WTC11 (cell line): Measurements from ENCODE around the gene PTPN11. TPM values are rescaled to one million over a fixed set of nuclear protein-coding genes. Genes with fewer than 3 reads are reported as not detected.
"Not testable (repeated sequence)": the region's sequence is repeated elsewhere in the genome, so short reads cannot be mapped to it uniquely, and the experiment has no call there.

Experiments
- ATAC-seq: fragments of 200-7000 bp; cut with Tn5 transposase; 2 replicates; pipeline ENCODE4 v1.10.0; 2021; ENCODE audit warnings: mild to moderate bottlenecking, moderate library complexity
- CTCF ChIA-PET: fragments of 300-600 bp; sonication (Branson Sonifier 250); formaldehyde crosslinking; loops from one replicate; lab custom pipeline; 2021; ENCODE audit warnings: antibody characterized with exemption; lab: Charles Lee
- POLR2A ChIA-PET: fragments of 350-600 bp; sonication (Branson Sonifier 250); formaldehyde crosslinking; loops from one replicate; lab custom pipeline; 2021; ENCODE audit warnings: antibody characterized with exemption; lab: Charles Lee
- DNase-seq: peaks from one replicate; pipeline ENCODE4 v3.0.0; 2021; ENCODE audit warnings: low spot score
- H3K27ac Mint-ChIP-seq: 2 replicates; pipeline ENCODE4 v1.8.0; 2021; ENCODE audit warnings: mixed read lengths
- H3K27me3 Mint-ChIP-seq: 2 replicates; pipeline ENCODE4 v1.8.0; 2021; ENCODE audit warnings: low read depth, mild to moderate bottlenecking, moderate library complexity, mixed read lengths
- H3K36me3 Mint-ChIP-seq: 2 replicates; pipeline ENCODE4 v1.8.0; 2021; ENCODE audit warnings: mixed read lengths
- H3K4me1 Mint-ChIP-seq: 2 replicates; pipeline ENCODE4 v1.8.0; 2022; ENCODE audit warnings: mixed read lengths
- H3K4me3 Mint-ChIP-seq: 2 replicates; pipeline ENCODE4 v1.8.0; 2021; ENCODE audit warnings: mild to moderate bottlenecking, moderate library complexity, mixed read lengths
- H3K9me3 Mint-ChIP-seq: 2 replicates; pipeline ENCODE4 v1.8.0; 2021; ENCODE audit warnings: mixed read lengths
- ELF4 ChIP-seq: sonication (generic); formaldehyde crosslinking; IDR thresholded peaks from 2 replicates; pipeline ENCODE4 v1.8.1; 2022; ENCODE audit warnings: low read depth, mild to moderate bottlenecking, moderate library complexity, missing genetic modification reagents
- HMGA2 ChIP-seq: fragments of 250-450 bp; sonication (Bioruptor Pico); IDR thresholded peaks from 2 replicates; pipeline ENCODE4 v1.4.0; 2021; ENCODE audit warnings: mild to moderate bottlenecking, moderate library complexity
- OVOL2 ChIP-seq: fragments of 250-450 bp; sonication (Bioruptor Pico); IDR thresholded peaks from 2 replicates; pipeline ENCODE4 v1.9.0; 2021; ENCODE audit warnings: mild to moderate bottlenecking, borderline replicate concordance
- TEAD4 ChIP-seq: sonication (generic); formaldehyde crosslinking; IDR thresholded peaks from 2 replicates; pipeline ENCODE4 v1.8.0; 2022; ENCODE audit warnings: mild to moderate bottlenecking, missing genetic modification reagents
- ZNF416 ChIP-seq: fragments of 250-450 bp; sonication (Bioruptor Pico); IDR thresholded peaks from 2 replicates; pipeline ENCODE4 v1.9.0; 2021; ENCODE audit warnings: mild to moderate bottlenecking, inconsistent platforms
- total RNA-seq: library from RNA; stranded (reverse); gene quantifications from 3 replicates; pipeline ENCODE4 v1.2.3, GENCODE V29; 2021
- TF ChIP-seq, protein P1 (sequence below): sonication (generic); formaldehyde crosslinking; IDR thresholded peaks from 2 replicates; pipeline ENCODE4 v1.8.1; 2023; ENCODE audit warnings: mild to moderate bottlenecking, missing genetic modification reagents, moderate library complexity
- TF ChIP-seq, protein P2 (sequence below): sonication (generic); formaldehyde crosslinking; IDR thresholded peaks from 2 replicates; pipeline ENCODE4 v1.8.0; 2022; ENCODE audit warnings: missing genetic modification reagents
- TF ChIP-seq, protein P3 (sequence below): sonication (generic); formaldehyde crosslinking; IDR thresholded peaks from 2 replicates; pipeline ENCODE4 v1.8.1; 2022; ENCODE audit warnings: missing genetic modification reagents, borderline replicate concordance
- TF ChIP-seq, protein P4 (sequence below): fragments of 250-450 bp; sonication (Bioruptor Pico); IDR thresholded peaks from 2 replicates; pipeline ENCODE4 v1.8.0; 2021; ENCODE audit warnings: mild to moderate bottlenecking
- TF ChIP-seq, protein P5 (sequence below): fragments of 250-450 bp; sonication (Bioruptor Pico); conservative IDR thresholded peaks from 2 replicates; pipeline ENCODE4 v1.9.0; 2021; ENCODE audit warnings: mild to moderate bottlenecking
- TF ChIP-seq, protein P6 (sequence below): sonication (generic); formaldehyde crosslinking; conservative IDR thresholded peaks from 2 replicates; pipeline ENCODE4 v1.8.1; 2022; ENCODE audit warnings: mild to moderate bottlenecking, missing genetic modification reagents
- TF ChIP-seq, protein P7 (sequence below): sonication (generic); formaldehyde crosslinking; IDR thresholded peaks from 2 replicates; pipeline ENCODE4 v1.8.0; 2022; ENCODE audit warnings: mild to moderate bottlenecking, missing genetic modification reagents

Gene PTPN11
- total RNA-seq, 1 experiment from 2014 or later, result 112 TPM

DNA sequence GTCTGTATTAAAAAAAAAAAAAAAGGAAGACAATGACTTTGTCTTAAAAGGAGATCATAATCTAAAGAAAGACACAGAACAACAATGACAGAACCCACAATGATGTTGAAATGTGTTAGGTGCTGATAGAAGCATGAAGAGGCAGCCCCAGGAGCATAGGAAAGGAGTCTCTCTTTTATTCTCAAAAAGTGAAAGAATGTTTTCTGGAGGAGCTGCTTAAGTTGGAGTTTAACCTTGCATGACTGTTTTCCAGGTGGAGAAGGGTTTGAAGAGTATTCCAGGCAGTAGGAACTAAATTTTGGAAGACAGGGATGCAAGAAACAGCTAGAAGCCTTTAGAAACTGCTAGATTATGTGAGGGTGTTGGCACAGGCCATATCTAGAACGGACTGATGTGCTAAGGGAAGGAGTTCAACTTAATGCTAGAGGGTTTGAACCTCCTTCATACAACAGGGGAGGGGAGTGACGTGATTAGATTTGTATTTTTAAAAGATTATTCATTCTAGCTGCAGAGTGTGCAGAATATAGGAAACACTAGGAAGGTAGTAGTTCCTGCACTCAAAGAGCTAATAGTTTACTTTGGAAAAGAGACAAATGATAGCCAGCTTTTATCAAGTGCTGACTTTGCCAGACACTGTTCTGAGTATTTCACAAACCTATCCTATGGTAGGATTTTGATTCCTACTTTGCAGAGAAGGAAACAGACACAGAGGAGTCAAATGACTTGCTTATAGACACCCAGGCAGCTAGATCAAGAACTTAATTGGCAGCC is 4.7 kb upstream of the PTPN11 start:
- ATAC-seq, result no peak
- H3K36me3 Mint-ChIP-seq, result peaks cover 3% of the 10 kb centered on the region; the same call in 1 of the 2 replicates
- ChIA-PET POLR2A (interaction anchor here (1.0 kb wide), 1 partner anchor 401 kb away, joined by 4 read pairs; the partner anchor contains the start of genes ERP29 and TMEM116), CTCF (interaction anchor here (1.1 kb wide), 1 partner anchor 216 kb away, joined by 5 read pairs; no protein-coding TSS in a partner anchor)
- H3K4me1 Mint-ChIP-seq, result no peaks in the 10 kb centered on the region
- TF ChIP-seq ZNF416 (CRISPR knock-in tag) (no peak), ELF4 (CRISPR knock-in tag) (no peak), TEAD4 (CRISPR knock-in tag) (no peak), HMGA2 (no peak), OVOL2 (no peak)
- TF ChIP-seq, protein P1, sequence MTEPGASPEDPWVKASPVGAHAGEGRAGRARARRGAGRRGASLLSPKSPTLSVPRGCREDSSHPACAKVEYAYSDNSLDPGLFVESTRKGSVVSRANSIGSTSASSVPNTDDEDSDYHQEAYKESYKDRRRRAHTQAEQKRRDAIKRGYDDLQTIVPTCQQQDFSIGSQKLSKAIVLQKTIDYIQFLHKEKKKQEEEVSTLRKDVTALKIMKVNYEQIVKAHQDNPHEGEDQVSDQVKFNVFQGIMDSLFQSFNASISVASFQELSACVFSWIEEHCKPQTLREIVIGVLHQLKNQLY, result no peak
- TF ChIP-seq, protein P2, sequence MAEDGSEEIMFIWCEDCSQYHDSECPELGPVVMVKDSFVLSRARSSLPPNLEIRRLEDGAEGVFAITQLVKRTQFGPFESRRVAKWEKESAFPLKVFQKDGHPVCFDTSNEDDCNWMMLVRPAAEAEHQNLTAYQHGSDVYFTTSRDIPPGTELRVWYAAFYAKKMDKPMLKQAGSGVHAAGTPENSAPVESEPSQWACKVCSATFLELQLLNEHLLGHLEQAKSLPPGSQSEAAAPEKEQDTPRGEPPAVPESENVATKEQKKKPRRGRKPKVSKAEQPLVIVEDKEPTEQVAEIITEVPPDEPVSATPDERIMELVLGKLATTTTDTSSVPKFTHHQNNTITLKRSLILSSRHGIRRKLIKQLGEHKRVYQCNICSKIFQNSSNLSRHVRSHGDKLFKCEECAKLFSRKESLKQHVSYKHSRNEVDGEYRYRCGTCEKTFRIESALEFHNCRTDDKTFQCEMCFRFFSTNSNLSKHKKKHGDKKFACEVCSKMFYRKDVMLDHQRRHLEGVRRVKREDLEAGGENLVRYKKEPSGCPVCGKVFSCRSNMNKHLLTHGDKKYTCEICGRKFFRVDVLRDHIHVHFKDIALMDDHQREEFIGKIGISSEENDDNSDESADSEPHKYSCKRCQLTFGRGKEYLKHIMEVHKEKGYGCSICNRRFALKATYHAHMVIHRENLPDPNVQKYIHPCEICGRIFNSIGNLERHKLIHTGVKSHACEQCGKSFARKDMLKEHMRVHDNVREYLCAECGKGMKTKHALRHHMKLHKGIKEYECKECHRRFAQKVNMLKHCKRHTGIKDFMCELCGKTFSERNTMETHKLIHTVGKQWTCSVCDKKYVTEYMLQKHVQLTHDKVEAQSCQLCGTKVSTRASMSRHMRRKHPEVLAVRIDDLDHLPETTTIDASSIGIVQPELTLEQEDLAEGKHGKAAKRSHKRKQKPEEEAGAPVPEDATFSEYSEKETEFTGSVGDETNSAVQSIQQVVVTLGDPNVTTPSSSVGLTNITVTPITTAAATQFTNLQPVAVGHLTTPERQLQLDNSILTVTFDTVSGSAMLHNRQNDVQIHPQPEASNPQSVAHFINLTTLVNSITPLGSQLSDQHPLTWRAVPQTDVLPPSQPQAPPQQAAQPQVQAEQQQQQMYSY, result no peak
- TF ChIP-seq, protein P3, sequence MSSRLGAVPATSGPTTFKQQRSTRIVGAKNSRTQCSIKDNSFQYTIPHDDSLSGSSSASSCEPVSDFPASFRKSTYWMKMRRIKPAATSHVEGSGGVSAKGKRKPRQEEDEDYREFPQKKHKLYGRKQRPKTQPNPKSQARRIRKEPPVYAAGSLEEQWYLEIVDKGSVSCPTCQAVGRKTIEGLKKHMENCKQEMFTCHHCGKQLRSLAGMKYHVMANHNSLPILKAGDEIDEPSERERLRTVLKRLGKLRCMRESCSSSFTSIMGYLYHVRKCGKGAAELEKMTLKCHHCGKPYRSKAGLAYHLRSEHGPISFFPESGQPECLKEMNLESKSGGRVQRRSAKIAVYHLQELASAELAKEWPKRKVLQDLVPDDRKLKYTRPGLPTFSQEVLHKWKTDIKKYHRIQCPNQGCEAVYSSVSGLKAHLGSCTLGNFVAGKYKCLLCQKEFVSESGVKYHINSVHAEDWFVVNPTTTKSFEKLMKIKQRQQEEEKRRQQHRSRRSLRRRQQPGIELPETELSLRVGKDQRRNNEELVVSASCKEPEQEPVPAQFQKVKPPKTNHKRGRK (CRISPR knock-in tag), result no peak
- TF ChIP-seq, protein P4, sequence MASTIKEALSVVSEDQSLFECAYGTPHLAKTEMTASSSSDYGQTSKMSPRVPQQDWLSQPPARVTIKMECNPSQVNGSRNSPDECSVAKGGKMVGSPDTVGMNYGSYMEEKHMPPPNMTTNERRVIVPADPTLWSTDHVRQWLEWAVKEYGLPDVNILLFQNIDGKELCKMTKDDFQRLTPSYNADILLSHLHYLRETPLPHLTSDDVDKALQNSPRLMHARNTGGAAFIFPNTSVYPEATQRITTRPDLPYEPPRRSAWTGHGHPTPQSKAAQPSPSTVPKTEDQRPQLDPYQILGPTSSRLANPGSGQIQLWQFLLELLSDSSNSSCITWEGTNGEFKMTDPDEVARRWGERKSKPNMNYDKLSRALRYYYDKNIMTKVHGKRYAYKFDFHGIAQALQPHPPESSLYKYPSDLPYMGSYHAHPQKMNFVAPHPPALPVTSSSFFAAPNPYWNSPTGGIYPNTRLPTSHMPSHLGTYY (CRISPR knock-in tag), result no peak
- TF ChIP-seq, protein P5, sequence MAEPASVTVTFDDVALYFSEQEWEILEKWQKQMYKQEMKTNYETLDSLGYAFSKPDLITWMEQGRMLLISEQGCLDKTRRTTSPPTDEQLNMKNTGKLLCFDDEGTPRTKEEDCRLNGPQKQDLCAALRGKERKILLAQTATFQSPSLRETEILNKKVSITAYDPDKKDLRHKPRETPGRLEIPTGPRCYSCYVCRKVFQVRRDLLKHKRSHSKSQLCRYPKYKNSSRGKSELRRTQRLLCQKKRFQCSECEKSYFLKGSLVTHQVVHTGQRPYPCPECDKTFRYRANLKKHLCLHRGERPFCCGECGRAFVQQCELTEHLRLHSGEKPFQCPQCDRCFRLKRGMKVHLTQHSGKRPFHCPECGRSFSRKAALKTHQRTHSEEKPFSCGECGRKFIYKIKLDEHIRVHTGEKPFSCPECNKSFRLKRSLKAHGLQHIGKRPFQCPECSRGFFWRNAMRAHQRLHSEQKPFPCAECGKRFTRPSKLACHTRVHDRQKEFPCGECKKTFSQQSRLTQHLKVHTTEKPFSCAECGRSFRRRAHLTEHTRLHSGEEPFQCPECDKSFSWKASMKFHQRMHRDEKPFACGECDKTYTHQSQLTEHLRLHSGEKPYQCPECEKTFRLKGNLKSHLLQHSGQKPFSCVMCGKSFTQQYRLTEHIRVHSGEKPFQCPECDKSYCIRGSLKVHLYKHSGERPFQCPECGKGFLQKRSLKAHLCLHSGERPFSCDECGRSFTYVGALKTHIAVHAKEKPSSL (CRISPR knock-in tag), result no peak
- TF ChIP-seq, protein P6, sequence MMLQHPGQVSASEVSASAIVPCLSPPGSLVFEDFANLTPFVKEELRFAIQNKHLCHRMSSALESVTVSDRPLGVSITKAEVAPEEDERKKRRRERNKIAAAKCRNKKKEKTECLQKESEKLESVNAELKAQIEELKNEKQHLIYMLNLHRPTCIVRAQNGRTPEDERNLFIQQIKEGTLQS (CRISPR knock-in tag), result no peak
- TF ChIP-seq, protein P7, sequence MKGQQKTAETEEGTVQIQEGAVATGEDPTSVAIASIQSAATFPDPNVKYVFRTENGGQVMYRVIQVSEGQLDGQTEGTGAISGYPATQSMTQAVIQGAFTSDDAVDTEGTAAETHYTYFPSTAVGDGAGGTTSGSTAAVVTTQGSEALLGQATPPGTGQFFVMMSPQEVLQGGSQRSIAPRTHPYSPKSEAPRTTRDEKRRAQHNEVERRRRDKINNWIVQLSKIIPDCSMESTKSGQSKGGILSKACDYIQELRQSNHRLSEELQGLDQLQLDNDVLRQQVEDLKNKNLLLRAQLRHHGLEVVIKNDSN (CRISPR knock-in tag), result no peak
- TF ChIP-seq, all 79 proteins: peak for 0
- no peaks in the 10 kb centered on the region for H3K9me3 Mint-ChIP-seq
- H3K27me3 Mint-ChIP-seq, result peaks cover 6% of the 10 kb centered on the region
- no peak for DNase-seq
- H3K27ac Mint-ChIP-seq, result no peak overlapping the region
- H3K4me3 Mint-ChIP-seq, result no peak overlapping the region

DNA sequence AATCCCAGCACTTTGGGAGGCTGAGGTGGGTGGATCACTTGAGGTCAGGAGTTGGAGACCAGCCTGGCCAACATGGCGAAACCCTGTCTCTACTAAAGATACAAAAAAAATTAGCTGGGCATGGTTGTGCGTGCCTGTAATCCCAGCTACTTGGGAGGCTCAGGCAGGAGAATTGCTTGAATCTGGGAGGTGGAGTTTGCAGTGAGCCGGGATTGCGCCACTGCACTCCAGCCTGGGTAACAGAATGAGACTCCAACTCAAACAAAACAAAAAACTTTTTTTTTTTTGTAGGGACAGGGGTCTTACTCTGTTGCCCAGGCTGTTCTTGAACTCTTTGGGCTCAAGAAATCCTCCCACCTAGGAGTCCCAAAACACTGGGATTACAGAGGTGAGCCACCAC is 3.3 kb upstream of the PTPN11 start:
- H3K9me3 Mint-ChIP-seq, H3K27me3 Mint-ChIP-seq, H3K27ac Mint-ChIP-seq, ATAC-seq, DNase-seq, CTCF ChIA-PET, POLR2A ChIA-PET, H3K36me3 Mint-ChIP-seq, H3K4me1 Mint-ChIP-seq, H3K4me3 Mint-ChIP-seq: not testable (repeated sequence)
